Raji (cell line): ENCODE data around the gene GPX1.

Source experiments
- POLR2A ChIP-seq: IDR thresholded peaks from 2 replicates; pipeline ENCODE4 v1.6.1; 2011; ENCODE audit warnings: low read depth, low read length, control low read depth; ENCODE audit not compliant: insufficient read depth

GPX1 gene

GRCh38 chr3:49333091-49333490, 25.1 kb downstream of the GPX1 start:
- TF ChIP-seq POLR2A: no peak

- no peak for TF ChIP-seq POLR2A
Observed at GRCh38 chr3:49329186-49329585, 29.0 kb downstream of the GPX1 start.

- TF ChIP-seq POLR2A: no peak
Observed at GRCh38 chr3:49327485-49327884, 30.7 kb downstream of the GPX1 start.

- no peak for TF ChIP-seq POLR2A
Observed at GRCh38 chr3:49324768-49325167, 33.4 kb downstream of the GPX1 start.

- no peak for TF ChIP-seq POLR2A
Observed at GRCh38 chr3:49316696-49317457, 41.3 kb downstream of the GPX1 start.

- TF ChIP-seq POLR2A: no peak
Observed at GRCh38 chr3:49313896-49314688, 44.1 kb downstream of the GPX1 start.

GRCh38 chr3:49311283-49311682, 46.9 kb downstream of the GPX1 start:
- no peak for TF ChIP-seq POLR2A

GRCh38 chr3:49310677-49311076, 47.5 kb downstream of the GPX1 start:
- no peak for TF ChIP-seq POLR2A
